ENCODE data around the gene HBG2. TPM values are rescaled to one million over a fixed set of nuclear protein-coding genes. Genes with fewer than 3 reads are reported as not detected.
A peak's percentile ranks its signal among the peaks of the same experiment; 100 is the strongest.

HBG2 gene
- total and polyA plus RNA-seq, 2 donors from 2014 or later, result not detected

- Histone ChIP-seq H3K9ac (ENCODE audit: low read length in 3 of 3) (no peak overlapping the region), H3K36me3 (ENCODE audit: control insufficient read depth in 2 of 3, insufficient read depth in 3 of 3, low read length in 3 of 3) (no peaks in the 10 kb centered on the region), H3K4me1 (ENCODE audit: control insufficient read depth in 2 of 3, insufficient read depth in 2 of 3, low read depth in 1 of 3, low read length in 3 of 3) (peaks cover 0 to 5% (median 0%) of the 10 kb centered on the region in 3 donors), H3K4me3 (ENCODE audit: low read length in 3 of 3) (no peak overlapping the region), H3K9me3 (ENCODE audit: control insufficient read depth in 2 of 3, insufficient read depth in 1 of 3, low read length in 3 of 3) (no peaks in the 10 kb centered on the region), H3K27me3 (ENCODE audit: control insufficient read depth, insufficient read depth, low read length) (no peaks in the 10 kb centered on the region), H3K27ac (ENCODE audit: low read depth in 2 of 2, low read length in 2 of 2) (no peak overlapping the region)
- intact Hi-C loops (cut with DNase I), result no loop called here
- DNase-seq, result no peak
- TF ChIP-seq, protein P1, sequence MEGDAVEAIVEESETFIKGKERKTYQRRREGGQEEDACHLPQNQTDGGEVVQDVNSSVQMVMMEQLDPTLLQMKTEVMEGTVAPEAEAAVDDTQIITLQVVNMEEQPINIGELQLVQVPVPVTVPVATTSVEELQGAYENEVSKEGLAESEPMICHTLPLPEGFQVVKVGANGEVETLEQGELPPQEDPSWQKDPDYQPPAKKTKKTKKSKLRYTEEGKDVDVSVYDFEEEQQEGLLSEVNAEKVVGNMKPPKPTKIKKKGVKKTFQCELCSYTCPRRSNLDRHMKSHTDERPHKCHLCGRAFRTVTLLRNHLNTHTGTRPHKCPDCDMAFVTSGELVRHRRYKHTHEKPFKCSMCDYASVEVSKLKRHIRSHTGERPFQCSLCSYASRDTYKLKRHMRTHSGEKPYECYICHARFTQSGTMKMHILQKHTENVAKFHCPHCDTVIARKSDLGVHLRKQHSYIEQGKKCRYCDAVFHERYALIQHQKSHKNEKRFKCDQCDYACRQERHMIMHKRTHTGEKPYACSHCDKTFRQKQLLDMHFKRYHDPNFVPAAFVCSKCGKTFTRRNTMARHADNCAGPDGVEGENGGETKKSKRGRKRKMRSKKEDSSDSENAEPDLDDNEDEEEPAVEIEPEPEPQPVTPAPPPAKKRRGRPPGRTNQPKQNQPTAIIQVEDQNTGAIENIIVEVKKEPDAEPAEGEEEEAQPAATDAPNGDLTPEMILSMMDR (IDR thresholded peaks at IDR 0.05; ENCODE audit: borderline replicate concordance, extremely low read depth, insufficient read depth), result no peak
- FAIRE-seq, result no peak
These were observed 25.2 kb downstream of the HBG2 start for GRCh38 chr11:5229356-5229755.

DNA sequence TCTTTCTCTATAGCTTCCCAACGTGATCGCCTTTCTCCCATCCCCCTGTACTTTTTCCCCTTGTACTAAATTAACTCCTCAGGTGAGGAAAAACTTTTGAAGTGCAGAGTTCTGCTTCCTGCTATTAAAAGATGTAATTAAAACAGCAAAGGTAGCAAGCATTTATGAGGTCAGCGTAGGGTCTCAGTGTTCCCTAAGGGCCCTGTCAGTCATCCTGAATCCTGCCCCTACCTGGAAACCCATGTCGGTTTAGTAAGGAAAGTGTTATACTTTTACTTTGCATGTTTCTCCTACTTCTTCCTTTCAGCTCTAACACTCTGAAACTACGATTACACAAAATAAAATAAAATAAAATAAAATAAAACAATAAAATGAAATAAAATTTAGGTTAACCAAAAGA is 26.5 kb downstream of the HBG2 start:
- Histone ChIP-seq H3K27me3 (ENCODE audit: control insufficient read depth, insufficient read depth, low read length) (no peaks in the 10 kb centered on the region), H3K9me3 (ENCODE audit: control insufficient read depth in 2 of 3, insufficient read depth in 1 of 3, low read length in 3 of 3) (no peaks in the 10 kb centered on the region), H3K36me3 (ENCODE audit: control insufficient read depth in 2 of 3, insufficient read depth in 3 of 3, low read length in 3 of 3) (no peaks in the 10 kb centered on the region), H3K27ac (ENCODE audit: low read depth in 2 of 2, low read length in 2 of 2) (no peak overlapping the region), H3K9ac (ENCODE audit: low read length in 3 of 3) (no peak overlapping the region), H3K4me1 (ENCODE audit: control insufficient read depth in 2 of 3, insufficient read depth in 2 of 3, low read depth in 1 of 3, low read length in 3 of 3) (no peaks in the 10 kb centered on the region), H3K4me3 (ENCODE audit: low read length in 3 of 3) (no peak overlapping the region)
- DNase-seq (peak in 1 of 5 donors; percentile 22), FAIRE-seq (no peak)
- TF ChIP-seq, protein P1 (IDR thresholded peaks at IDR 0.05; ENCODE audit: borderline replicate concordance, extremely low read depth, insufficient read depth), result no peak
- intact Hi-C loops (cut with DNase I), result no loop called here

- H3K4me1 ChIP-seq (ENCODE audit: control insufficient read depth in 2 of 3, insufficient read depth in 2 of 3, low read depth in 1 of 3, low read length in 3 of 3), result no peaks in the 10 kb centered on the region
- no peak for DNase-seq
- intact Hi-C loops (cut with DNase I), result no loop called here
- no peak overlapping the region for H3K4me3 ChIP-seq (ENCODE audit: low read length in 3 of 3)
- no peaks in the 10 kb centered on the region for H3K36me3 ChIP-seq (ENCODE audit: control insufficient read depth in 2 of 3, insufficient read depth in 3 of 3, low read length in 3 of 3)
- no peaks in the 10 kb centered on the region for H3K9me3 ChIP-seq (ENCODE audit: control insufficient read depth in 2 of 3, insufficient read depth in 1 of 3, low read length in 3 of 3)
- FAIRE-seq, result no peak
- H3K27ac ChIP-seq (ENCODE audit: low read depth in 2 of 2, low read length in 2 of 2), result no peak overlapping the region
- TF ChIP-seq, protein P1 (IDR thresholded peaks at IDR 0.05; ENCODE audit: borderline replicate concordance, extremely low read depth, insufficient read depth), result no peak
- no peaks in the 10 kb centered on the region for H3K27me3 ChIP-seq (ENCODE audit: control insufficient read depth, insufficient read depth, low read length)
- H3K9ac ChIP-seq (ENCODE audit: low read length in 3 of 3), result no peak overlapping the region
These were observed 26.9 kb downstream of the HBG2 start for GRCh38 chr11:5227681-5228080.

DNA sequence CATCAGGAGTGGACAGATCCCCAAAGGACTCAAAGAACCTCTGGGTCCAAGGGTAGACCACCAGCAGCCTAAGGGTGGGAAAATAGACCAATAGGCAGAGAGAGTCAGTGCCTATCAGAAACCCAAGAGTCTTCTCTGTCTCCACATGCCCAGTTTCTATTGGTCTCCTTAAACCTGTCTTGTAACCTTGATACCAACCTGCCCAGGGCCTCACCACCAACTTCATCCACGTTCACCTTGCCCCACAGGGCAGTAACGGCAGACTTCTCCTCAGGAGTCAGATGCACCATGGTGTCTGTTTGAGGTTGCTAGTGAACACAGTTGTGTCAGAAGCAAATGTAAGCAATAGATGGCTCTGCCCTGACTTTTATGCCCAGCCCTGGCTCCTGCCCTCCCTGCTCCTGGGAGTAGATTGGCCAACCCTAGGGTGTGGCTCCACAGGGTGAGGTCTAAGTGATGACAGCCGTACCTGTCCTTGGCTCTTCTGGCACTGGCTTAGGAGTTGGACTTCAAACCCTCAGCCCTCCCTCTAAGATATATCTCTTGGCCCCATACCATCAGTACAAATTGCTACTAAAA is 27.8 kb downstream of the HBG2 start, which contains the start of gene HBB:
Gene HBB (minus strand): TSS at position 340 of the 579 bp plus-strand sequence. CDS start 50 bp downstream, at position 290.
- Histone ChIP-seq H3K4me1 (ENCODE audit: control insufficient read depth in 2 of 3, insufficient read depth in 2 of 3, low read depth in 1 of 3, low read length in 3 of 3) (no peaks in the 10 kb centered on the region), H3K4me3 (ENCODE audit: low read length in 3 of 3) (no peak within 1 kb of the TSS), H3K36me3 (ENCODE audit: control insufficient read depth in 2 of 3, insufficient read depth in 3 of 3, low read length in 3 of 3) (no peaks in the 10 kb centered on the region), H3K9ac (ENCODE audit: low read length in 3 of 3) (no peak within 1 kb of the TSS), H3K27ac (ENCODE audit: low read depth in 2 of 2, low read length in 2 of 2) (no peak within 1 kb of the TSS), H3K9me3 (ENCODE audit: control insufficient read depth in 2 of 3, insufficient read depth in 1 of 3, low read length in 3 of 3) (no peaks in the 10 kb centered on the region), H3K27me3 (ENCODE audit: control insufficient read depth, insufficient read depth, low read length) (no peaks in the 10 kb centered on the region)
- FAIRE-seq (no peak), DNase-seq (no peak)
- intact Hi-C loops (cut with DNase I), result no loop called here
- TF ChIP-seq, protein P1 (IDR thresholded peaks at IDR 0.05; ENCODE audit: borderline replicate concordance, extremely low read depth, insufficient read depth), result no peak
